Stimulated activated naive CD8-positive, alpha-beta T cell treated with anti-CD3 and anti-CD28 coated beads, Interleukin-15, amount 100 ng/mL, for 72 hours (primary cell): ENCODE data around the gene TTC6.
A peak's percentile ranks its signal among the peaks of the same experiment; 100 is the strongest.

Source experiments
- ATAC-seq: fragments of 150-1000 bp; cut with Tn5 transposase; 2 replicates; pipeline ENCODE4 v1.10.0; 2021; ENCODE audit warnings: mild to moderate bottlenecking, moderate library complexity
- DNase-seq, 2 donors: peaks; one replicate each; pipeline ENCODE4 v3.0.0; 2021 to 2022
- H3K27ac Mint-ChIP-seq, 2 donors: one replicate each; pipeline ENCODE4 v1.8.0; 2022; ENCODE audit warnings: mild to moderate bottlenecking in 2 of 2, mixed read lengths in 2 of 2, moderate library complexity in 2 of 2
- H3K27me3 Mint-ChIP-seq: one replicate; pipeline ENCODE4 v1.8.0; 2022; ENCODE audit warnings: mixed read lengths
- H3K4me1 Mint-ChIP-seq: one replicate; pipeline ENCODE4 v1.8.0; 2022; ENCODE audit warnings: mild to moderate bottlenecking, mixed read lengths
- H3K4me3 Mint-ChIP-seq, 2 donors: one replicate each; pipeline ENCODE4 v1.8.0; 2022; ENCODE audit warnings: mild to moderate bottlenecking in 2 of 2, mixed read lengths in 2 of 2, moderate library complexity in 1 of 2
- H3K9me3 Mint-ChIP-seq, 2 donors: one replicate each; pipeline ENCODE4 v1.8.0; 2022; ENCODE audit warnings: mixed read lengths in 2 of 2

Gene TTC6

DNA sequence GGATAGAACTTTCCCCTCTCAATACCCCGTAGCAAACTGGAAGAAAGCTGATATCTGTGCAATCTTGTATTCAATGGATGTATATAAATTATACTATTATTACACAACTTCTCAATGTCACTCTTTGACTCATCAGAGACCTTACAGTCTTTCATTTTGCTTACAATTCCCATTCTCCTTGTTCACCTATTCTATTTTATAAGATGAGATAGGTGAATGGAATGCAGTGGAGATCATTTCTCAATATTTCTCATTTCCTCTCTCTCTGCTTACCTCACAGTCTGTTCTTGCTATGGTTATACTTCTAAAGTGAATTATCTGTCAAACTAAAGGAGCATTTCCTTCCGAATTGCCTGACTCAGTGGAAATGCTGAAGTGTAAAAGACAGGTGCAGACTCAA, 15.3 kb upstream of the TTC6 start:
- DNase-seq (no peak), ATAC-seq (no peak)
- Mint-ChIP-seq H3K9me3 (peaks cover 0 to 18% of the 10 kb centered on the region in 2 donors), H3K27ac (no peak overlapping the region), H3K4me3 (no peak overlapping the region), H3K27me3 (peaks cover 42% of the 10 kb centered on the region), H3K4me1 (no peaks in the 10 kb centered on the region)

DNA sequence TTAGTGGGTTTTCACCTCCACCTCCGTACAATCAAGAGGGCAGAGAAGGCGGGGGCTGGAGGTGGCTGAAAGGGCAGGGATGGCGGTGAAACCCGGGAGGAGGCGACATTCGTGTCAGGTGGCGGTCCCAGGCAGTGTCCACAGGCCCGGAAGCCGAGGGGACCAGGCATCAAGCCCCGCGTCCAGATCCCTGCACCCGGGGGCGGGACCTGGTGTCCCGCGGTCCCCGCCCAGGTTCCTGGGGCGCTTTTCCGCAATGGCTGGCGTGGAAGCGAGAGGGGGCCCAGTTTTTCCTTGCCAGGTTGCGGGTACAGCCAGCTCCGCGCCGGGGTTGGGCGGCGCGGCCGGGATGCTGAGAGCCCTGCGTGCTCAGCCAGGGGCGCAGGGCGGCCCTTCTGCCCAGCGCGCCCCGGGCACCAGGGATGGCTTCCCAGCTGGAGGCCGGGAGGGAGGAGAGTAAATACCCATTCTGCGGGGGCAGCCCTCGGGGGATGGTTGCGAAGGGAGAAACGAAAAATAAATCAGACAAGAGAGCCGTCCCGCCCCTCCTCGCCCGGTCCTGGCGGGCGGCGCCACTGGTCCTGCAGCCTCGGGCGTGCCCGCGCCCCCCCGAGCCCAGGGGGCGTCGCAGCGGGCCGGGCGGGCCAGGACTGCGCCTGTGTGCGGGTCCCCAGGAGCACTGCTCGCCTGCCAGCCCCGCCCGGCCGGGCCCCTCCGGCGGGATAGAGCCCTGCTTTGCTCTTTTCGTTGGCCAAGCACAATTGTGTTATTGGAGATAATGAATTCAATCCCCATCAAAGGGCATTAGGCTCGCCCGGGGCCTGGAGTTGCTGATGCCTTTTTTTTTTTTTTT, 11.8 kb upstream of the TTC6 start:
- DNase-seq, result no peak
- no peak overlapping the region for H3K4me3 Mint-ChIP-seq

DNA sequence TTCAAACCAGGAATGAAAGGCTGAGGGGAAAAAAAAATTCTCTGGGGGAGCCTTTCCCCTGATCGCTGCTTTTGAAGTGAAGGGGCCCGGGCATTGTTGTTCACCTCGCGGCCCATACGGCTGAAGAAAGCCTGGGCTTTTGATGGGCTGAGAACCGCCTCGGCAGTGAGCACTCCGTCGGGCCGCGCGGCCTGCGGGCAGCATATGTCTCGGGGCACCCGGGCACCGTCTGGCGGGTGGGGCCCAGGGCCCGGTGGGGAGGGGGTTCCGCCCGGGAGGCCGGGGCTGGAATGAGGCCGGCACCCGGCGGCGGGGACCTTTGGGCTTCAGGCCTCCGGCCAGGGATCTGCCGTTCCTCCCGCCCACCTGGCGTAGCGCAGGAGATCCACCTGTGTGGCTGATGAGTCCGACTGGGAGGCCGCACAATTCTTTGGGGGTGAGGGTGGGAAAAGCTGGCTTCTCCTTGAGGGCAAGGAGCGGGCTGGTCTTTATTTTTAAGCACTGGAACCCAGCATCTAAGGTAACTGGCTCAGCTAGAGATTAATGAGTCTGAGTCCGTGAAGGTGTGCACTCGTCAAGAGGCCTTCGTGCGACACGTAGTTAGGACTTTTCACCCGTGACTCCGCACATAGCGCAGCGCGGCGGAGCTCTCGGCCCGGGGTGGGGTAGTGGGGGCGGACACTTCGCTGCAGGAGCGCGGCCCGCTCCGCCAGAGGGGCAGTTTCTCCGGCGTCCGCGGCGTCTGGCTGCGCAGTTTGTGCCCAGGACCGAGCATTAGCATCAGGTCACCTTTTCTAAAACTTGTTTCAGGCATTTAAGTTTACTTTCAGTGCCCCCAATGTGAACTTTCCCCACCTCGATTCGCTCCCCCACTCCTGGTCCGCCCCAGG, 11.0 kb upstream of the TTC6 start:
- H3K9me3 Mint-ChIP-seq, result peaks cover 7 to 13% of the 10 kb centered on the region in 2 donors
- no peak overlapping the region for H3K4me3 Mint-ChIP-seq
- peaks cover 77% of the 10 kb centered on the region for H3K27me3 Mint-ChIP-seq

More for the DNA sequence above, 11.8 kb upstream of the TTC6 start:
- Mint-ChIP-seq H3K9me3 (peaks cover 7% of the 10 kb centered on the region in 2 donors), H3K4me1 (no peaks in the 10 kb centered on the region), H3K27ac (no peak overlapping the region), H3K27me3 (peaks cover 74% of the 10 kb centered on the region)
- ATAC-seq, result no peak

DNA sequence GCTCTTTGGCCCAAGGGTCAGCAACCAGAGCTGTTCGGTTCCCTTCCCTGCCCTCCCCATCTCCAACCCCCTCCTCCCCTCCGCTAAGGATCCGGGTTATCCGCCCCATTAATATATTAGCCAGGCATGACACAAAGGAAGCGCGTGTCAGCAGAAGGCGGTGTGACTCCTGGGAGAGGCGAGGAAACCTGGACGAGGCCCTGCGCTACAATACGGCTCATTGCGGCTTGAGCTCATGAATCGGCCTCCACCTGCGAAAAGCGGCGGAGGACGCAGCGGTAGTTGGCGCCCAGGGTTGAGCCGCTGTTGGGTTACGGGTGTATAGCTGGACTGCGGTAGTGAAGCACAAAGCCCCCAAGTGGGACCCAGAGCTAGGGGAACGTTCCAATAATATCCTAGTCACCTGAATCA, 10.3 kb upstream of the TTC6 start:
- Mint-ChIP-seq H3K27me3 (peaks cover 74% of the 10 kb centered on the region), H3K4me1 (no peaks in the 10 kb centered on the region), H3K4me3 (no peak overlapping the region), H3K27ac (no peak overlapping the region), H3K9me3 (peaks cover 7 to 9% of the 10 kb centered on the region in 2 donors)
- DNase-seq, result no peak
- no peak for ATAC-seq

More for the DNA sequence above, 11.0 kb upstream of the TTC6 start:
- DNase-seq (no peak), ATAC-seq (no peak)
- H3K27ac Mint-ChIP-seq, result no peak overlapping the region
- H3K4me1 Mint-ChIP-seq, result no peaks in the 10 kb centered on the region

DNA sequence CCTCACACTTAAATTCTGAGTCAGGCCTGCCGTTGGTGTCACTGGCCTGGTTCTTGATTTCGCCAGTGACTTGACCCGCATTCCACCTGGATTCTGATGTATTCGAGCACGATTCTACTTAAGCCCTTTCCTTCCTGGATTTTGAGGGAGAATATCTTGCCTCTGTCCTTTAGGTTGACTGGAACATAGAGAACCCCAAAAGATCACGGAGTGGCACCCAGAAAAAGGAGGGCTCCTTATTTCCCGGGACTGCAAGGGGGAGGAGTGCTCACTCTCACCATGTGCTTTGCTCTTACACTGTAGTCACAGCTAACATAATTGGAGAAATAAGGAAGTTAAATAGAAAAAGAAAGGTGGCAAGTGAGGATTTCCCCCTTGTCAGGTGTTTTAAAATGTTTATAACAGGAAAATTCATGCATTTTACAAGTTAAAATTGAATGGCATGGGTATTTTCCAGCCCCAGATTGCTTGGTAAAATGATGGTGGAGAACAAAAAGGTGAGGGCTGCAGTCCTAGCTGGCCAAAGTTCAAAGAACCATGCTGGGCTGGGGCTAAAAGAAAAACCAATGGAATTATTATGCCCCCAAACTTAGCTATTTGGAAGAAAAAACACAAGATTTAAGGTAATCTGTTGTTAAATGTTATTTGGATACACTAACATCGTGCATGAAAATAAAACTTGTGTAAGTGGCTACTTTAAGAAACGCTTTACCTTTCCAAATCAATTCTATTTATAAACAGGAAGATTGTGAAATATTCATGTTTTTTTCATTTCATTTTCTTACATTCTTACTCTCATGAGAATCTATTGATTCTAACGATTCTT, 9.2 kb upstream of the TTC6 start:
- Mint-ChIP-seq H3K4me3 (no peak overlapping the region), H3K27me3 (peaks cover 77% of the 10 kb centered on the region), H3K4me1 (peaks cover 1% of the 10 kb centered on the region), H3K9me3 (peaks cover 9 to 11% of the 10 kb centered on the region in 2 donors), H3K27ac (no peak overlapping the region)
- ATAC-seq (no peak), DNase-seq (no peak)

DNA sequence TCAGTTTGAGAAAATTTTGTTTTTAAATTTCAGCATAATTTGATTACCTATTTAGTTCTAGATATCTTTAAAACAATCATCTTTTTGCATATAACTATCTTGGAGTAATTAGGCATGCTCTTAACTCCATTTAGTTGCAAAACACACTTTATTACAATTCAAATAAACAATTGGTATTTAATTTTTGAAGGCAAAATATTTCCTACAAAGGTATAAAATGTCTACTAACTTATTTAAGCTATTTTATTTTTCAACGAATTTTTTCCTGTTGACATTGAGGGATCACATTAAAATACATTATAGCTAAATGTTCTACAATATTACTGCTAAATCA, 8.7 kb upstream of the TTC6 start:
- peaks cover 14% of the 10 kb centered on the region in 2 donors for H3K9me3 Mint-ChIP-seq
- no peak overlapping the region for H3K4me3 Mint-ChIP-seq
- ATAC-seq (no peak), DNase-seq (no peak)
- peaks cover 83% of the 10 kb centered on the region for H3K27me3 Mint-ChIP-seq
- peaks cover 4% of the 10 kb centered on the region for H3K4me1 Mint-ChIP-seq
- H3K27ac Mint-ChIP-seq, result no peak overlapping the region

DNA sequence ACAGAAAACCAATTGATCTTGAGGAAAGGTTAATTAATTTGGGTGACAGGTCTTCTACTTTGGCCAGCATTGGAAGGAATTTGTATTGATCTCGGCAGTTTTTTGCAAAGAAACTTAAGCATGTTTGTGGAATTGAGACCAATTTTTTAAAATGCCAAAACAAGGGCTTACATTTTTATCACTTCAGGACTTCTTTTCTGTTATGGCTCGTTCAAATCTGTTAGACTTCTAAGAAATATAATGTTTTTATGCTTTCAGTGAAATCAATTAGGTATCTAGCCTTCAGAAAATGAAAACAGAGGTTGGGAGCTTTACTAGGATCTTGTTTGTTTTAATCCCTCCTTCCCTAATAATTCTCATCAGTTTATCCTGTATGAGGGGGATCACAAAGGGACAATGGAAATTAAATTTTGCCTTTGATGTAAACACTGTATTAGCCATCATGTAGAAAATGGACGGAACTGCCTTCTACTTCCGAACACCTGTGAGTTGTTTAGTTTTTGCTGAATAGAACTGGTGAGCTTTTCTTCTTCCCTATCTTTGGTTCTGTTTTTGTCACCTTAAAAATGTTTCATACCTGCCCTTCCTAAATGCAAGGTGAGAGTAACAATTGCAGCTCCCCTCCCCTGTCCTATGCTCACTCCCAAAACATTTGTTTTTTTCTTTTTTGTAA, 8.2 kb upstream of the TTC6 start:
- Mint-ChIP-seq H3K9me3 (peaks cover 14 to 16% of the 10 kb centered on the region in 2 donors), H3K4me3 (no peak overlapping the region), H3K27ac (no peak overlapping the region), H3K4me1 (peaks cover 4% of the 10 kb centered on the region), H3K27me3 (peaks cover 88% of the 10 kb centered on the region)
- DNase-seq (no peak), ATAC-seq (no peak)

DNA sequence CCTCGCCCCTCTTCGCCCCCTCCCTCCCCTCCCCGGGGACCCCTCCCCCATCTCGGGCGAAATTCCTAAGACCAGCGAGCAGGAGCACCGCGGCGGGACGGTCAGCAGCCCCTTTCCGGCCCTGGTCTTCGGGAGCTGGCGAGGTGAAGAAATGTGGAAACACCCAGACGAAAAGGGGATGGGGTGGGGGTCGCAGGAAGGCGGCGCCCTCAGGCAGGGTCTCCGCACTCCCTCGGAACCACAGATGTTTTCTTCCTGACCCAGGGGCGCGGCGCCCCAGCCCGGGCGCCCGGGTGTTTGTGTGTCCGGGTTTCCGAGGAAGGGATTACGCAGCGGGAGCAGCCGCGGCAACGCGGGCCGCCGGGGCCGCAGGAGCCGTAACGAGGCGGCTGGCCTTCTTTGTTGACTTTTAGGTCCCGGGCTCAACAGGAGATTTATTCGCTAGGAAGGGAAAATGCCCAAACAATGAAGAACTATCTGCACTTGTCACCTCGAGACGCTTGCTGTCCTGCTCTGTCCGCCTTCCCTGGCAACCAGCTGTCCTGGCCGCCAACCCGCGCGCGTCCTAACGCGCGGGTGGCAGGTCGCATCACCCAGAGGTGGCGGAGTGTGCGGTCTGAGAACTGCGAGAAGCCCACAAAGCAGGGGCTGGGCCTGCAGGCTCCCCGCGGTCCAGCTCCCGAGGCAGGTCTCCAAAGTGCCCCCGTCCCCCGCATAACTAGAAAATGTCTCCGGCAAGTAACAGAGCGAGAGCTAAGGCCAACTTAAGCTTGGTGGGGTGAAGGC, 7.4 kb upstream of the TTC6 start:
- H3K4me1 Mint-ChIP-seq, result peaks cover 12% of the 10 kb centered on the region
- H3K27ac Mint-ChIP-seq, result no peak overlapping the region
- H3K27me3 Mint-ChIP-seq, result peaks cover 91% of the 10 kb centered on the region
- H3K9me3 Mint-ChIP-seq, result peaks cover 18 to 22% of the 10 kb centered on the region in 2 donors
- DNase-seq (no peak), ATAC-seq (no peak)
- no peak overlapping the region for H3K4me3 Mint-ChIP-seq

DNA sequence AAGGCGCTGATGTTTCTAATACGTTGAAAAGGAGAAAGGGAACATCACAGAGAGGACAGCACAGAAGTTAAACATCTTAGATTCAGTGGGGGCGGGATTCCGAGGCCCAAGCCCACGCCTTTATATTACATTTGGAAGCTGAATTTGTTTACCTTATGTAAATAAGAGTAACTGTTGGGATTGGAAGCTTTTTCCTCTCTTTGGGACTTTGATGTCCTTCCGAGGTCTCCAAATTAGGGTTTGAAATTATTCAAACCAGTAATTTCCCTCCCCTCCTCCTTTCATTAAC, 6.8 kb upstream of the TTC6 start:
- DNase-seq (no peak), ATAC-seq (no peak)
- H3K27ac Mint-ChIP-seq, result no peak overlapping the region
- peaks cover 12% of the 10 kb centered on the region for H3K4me1 Mint-ChIP-seq
- H3K27me3 Mint-ChIP-seq, result peaks cover 91% of the 10 kb centered on the region
- H3K4me3 Mint-ChIP-seq, result no peak overlapping the region
- peaks cover 18 to 22% of the 10 kb centered on the region in 2 donors for H3K9me3 Mint-ChIP-seq

DNA sequence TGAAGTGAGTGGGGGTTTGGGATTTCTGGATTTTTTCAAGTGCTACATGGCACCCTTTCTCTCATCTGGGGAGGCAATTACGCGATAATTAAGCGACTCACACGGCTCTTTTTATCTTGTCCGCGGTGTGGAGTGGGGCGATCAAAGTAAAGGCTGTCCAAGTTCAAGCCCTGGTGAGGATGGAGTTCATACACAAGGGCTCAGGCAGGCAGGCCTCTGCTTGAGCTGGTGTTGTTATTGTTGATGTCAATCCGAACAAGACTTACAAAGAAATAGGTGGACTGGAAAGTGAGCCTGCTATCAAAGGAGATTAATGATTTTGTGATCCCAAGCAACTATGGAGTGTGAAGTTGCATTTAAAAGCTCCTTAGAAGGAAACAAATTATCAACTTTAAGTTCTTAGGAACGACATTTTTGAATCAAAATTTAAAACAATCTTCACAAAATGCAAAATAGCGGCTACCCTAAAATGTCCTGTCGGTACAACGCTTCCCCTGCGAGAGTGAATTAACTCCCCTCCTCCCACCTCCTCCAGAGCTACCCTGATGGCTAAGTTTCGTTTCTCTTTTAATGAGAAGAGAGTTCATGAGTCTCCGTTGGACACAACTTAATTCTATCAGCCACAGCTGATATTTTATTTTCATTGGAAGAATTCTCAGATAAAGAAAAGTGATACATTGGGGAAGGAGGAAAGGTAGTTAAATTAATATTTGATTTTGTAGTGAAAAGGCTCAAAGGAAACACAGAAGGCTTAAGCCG, 6.3 kb upstream of the TTC6 start:
- H3K4me3 Mint-ChIP-seq, result no peak overlapping the region
- H3K4me1 Mint-ChIP-seq, result peaks cover 15% of the 10 kb centered on the region
- DNase-seq (no peak), ATAC-seq (no peak)
- peaks cover 18 to 22% of the 10 kb centered on the region in 2 donors for H3K9me3 Mint-ChIP-seq
- no peak overlapping the region for H3K27ac Mint-ChIP-seq
- H3K27me3 Mint-ChIP-seq, result peaks cover 92% of the 10 kb centered on the region

DNA sequence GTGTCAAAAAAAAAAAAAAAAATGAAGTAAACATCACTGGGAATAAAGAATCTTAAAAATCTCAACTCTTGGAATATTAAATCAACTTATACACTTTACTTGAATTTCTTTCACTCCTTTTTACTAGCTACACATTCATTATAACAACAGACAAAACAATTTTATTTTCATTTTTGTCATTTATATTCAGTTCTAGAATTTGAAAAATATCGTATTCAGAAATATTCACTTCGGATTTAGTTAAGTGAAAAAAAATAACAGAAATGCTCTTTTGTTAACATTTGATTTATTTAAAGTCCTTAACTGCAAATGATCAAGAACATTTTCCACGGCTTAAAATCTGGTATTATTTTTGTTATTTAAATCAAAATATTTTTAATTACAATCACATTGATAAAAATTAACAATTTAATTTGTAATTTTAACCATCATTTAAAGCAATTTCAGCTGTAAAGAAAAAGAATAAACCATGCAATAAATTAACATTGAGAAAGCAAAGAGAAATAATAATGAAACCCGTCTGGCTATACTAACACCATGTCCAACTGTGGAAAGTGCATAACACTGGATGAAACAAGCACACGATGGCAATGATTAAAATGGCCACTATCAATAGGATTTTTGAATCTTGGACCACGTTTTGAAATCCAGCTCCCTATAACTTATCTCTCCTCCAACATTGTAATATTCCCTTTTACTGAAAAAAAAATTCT, 5.6 kb upstream of the TTC6 start:
- Mint-ChIP-seq H3K9me3 (peaks cover 18 to 22% of the 10 kb centered on the region in 2 donors), H3K4me1 (peaks cover 21% of the 10 kb centered on the region), H3K27ac (no peak overlapping the region), H3K27me3 (peaks cover 92% of the 10 kb centered on the region), H3K4me3 (no peak overlapping the region)
- no peak for DNase-seq
- ATAC-seq, result no peak

DNA sequence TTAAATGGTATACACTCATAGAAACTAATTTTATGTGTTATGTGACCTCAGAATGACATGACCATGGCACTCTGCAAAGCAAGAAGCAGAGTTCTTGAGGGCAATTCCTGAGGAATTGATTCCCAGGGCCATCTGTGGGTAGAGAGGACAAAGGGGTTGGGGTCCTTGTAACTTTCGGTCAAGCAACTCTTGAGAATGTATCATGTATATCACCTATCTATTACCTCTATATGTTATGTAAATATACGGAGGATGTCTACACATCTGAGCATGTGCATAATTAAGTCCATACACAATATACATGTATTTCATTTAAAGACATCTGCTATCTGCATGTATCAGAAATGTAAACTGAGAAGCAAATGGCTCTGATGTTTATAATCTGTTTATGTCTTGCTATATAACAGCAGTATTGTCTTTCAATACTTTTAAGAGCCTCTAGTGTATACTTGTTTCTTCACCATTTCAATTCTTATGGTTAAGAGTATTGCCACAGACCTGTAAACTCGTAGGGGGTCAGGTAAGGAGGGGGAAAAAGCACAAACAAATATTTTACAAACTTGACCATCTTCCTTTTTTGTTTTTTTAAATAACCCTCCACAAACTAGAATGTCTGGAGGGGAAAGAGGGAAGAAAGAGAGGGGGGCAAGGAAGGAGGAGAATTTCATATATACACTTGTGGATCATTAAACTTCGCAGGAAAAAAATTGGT, 4.8 kb upstream of the TTC6 start:
- DNase-seq (no peak), ATAC-seq (no peak)
- H3K4me1 Mint-ChIP-seq, result peaks cover 26% of the 10 kb centered on the region
- H3K27ac Mint-ChIP-seq, result peak overlapping the region in 1 of 2 donors; percentile 37
- peaks cover 18 to 22% of the 10 kb centered on the region in 2 donors for H3K9me3 Mint-ChIP-seq
- peaks cover 90% of the 10 kb centered on the region for H3K27me3 Mint-ChIP-seq
- H3K4me3 Mint-ChIP-seq, result no peak overlapping the region
